ENCODE results near the gene LPCAT1.
A peak's percentile ranks its signal among the peaks of the same experiment; 100 is the strongest.

The LPCAT1 gene

GRCh38 chr5:1472964-1473628 is 50.7 kb downstream of the LPCAT1 start:
- DNase-seq = no peak
- WGBS (ENCODE audit: insufficient coverage) = 97% methylated on average over 23 of the region's 23 CpGs
- Histone ChIP-seq H3K27ac (ENCODE audit: insufficient read depth in 1 of 2, low read depth in 1 of 2, low read length in 2 of 2, poor library complexity in 1 of 2, severe bottlenecking in 2 of 2) (no peak overlapping the region), H3K36me3 (ENCODE audit: control insufficient read depth in 4 of 4, insufficient read depth in 4 of 4, low read length in 3 of 4) (peaks cover 7 to 64% (median 35%) of the 10 kb centered on the region in 4 experiments), H3K4me1 (ENCODE audit: control extremely low read depth in 1 of 4, control insufficient read depth in 4 of 4, insufficient read depth in 4 of 4, low read length in 3 of 4) (peaks cover 0 to 7% (median 0%) of the 10 kb centered on the region in 4 experiments), H3K27me3 (replicated peaks in 2 of 5; ENCODE audit: control insufficient read depth in 4 of 5, insufficient read depth in 5 of 5, low read length in 4 of 5) (no peaks in the 10 kb centered on the region), H3K9me3 (ENCODE audit: control extremely low read depth in 1 of 5, control insufficient read depth in 4 of 5, insufficient read depth in 2 of 5, low read depth in 1 of 5, low read length in 4 of 5) (no peaks in the 10 kb centered on the region), H3K4me3 (ENCODE audit: control insufficient read depth in 1 of 7, extremely low read depth in 1 of 7, insufficient read depth in 4 of 7, low read depth in 2 of 7, low read length in 6 of 7) (no peak overlapping the region)
- POLR2A ChIA-PET = no interaction called here
- CTCF ChIA-PET = no interaction called here

GRCh38 chr5:1471997-1472963 is 51.5 kb downstream of the LPCAT1 start:
- Histone ChIP-seq H3K9me3 (ENCODE audit: control extremely low read depth in 1 of 5, control insufficient read depth in 4 of 5, insufficient read depth in 2 of 5, low read depth in 1 of 5, low read length in 4 of 5) (no peaks in the 10 kb centered on the region), H3K27ac (ENCODE audit: insufficient read depth in 1 of 2, low read depth in 1 of 2, low read length in 2 of 2, poor library complexity in 1 of 2, severe bottlenecking in 2 of 2) (no peak overlapping the region), H3K36me3 (ENCODE audit: control insufficient read depth in 4 of 4, insufficient read depth in 4 of 4, low read length in 3 of 4) (peaks cover 7 to 60% (median 34%) of the 10 kb centered on the region in 4 experiments), H3K4me3 (ENCODE audit: control insufficient read depth in 1 of 7, extremely low read depth in 1 of 7, insufficient read depth in 4 of 7, low read depth in 2 of 7, low read length in 6 of 7) (no peak overlapping the region), H3K4me1 (ENCODE audit: control extremely low read depth in 1 of 4, control insufficient read depth in 4 of 4, insufficient read depth in 4 of 4, low read length in 3 of 4) (peaks cover 0 to 4% (median 0%) of the 10 kb centered on the region in 4 experiments), H3K27me3 (replicated peaks in 2 of 5; ENCODE audit: control insufficient read depth in 4 of 5, insufficient read depth in 5 of 5, low read length in 4 of 5) (no peaks in the 10 kb centered on the region)
- CTCF ChIA-PET = no interaction called here
- WGBS (ENCODE audit: insufficient coverage) = 98% methylated on average over 23 of the region's 27 CpGs
- POLR2A ChIA-PET = no interaction called here
- DNase-seq = no peak

- H3K4me3 ChIP-seq (ENCODE audit: control insufficient read depth in 1 of 7, extremely low read depth in 1 of 7, insufficient read depth in 4 of 7, low read depth in 2 of 7, low read length in 6 of 7) = no peak overlapping the region
- no peaks in the 10 kb centered on the region for H3K27me3 ChIP-seq (replicated peaks in 2 of 5; ENCODE audit: control insufficient read depth in 4 of 5, insufficient read depth in 5 of 5, low read length in 4 of 5)
- H3K27ac ChIP-seq (ENCODE audit: insufficient read depth in 1 of 2, low read depth in 1 of 2, low read length in 2 of 2, poor library complexity in 1 of 2, severe bottlenecking in 2 of 2) = no peak overlapping the region
- WGBS (ENCODE audit: insufficient coverage) = 98% methylated on average over 5 of the region's 8 CpGs
- CTCF ChIA-PET = no interaction called here
- no peaks in the 10 kb centered on the region for H3K9me3 ChIP-seq (ENCODE audit: control extremely low read depth in 1 of 5, control insufficient read depth in 4 of 5, insufficient read depth in 2 of 5, low read depth in 1 of 5, low read length in 4 of 5)
- peaks cover 7 to 56% (median 29%) of the 10 kb centered on the region in 4 experiments for H3K36me3 ChIP-seq (ENCODE audit: control insufficient read depth in 4 of 4, insufficient read depth in 4 of 4, low read length in 3 of 4)
- no peaks in the 10 kb centered on the region for H3K4me1 ChIP-seq (ENCODE audit: control extremely low read depth in 1 of 4, control insufficient read depth in 4 of 4, insufficient read depth in 4 of 4, low read length in 3 of 4)
- no peak for DNase-seq
- POLR2A ChIA-PET = no interaction called here
These were observed 52.4 kb downstream of the LPCAT1 start for GRCh38 chr5:1471240-1471853.

- H3K9me3 ChIP-seq (ENCODE audit: control extremely low read depth in 1 of 5, control insufficient read depth in 4 of 5, insufficient read depth in 2 of 5, low read depth in 1 of 5, low read length in 4 of 5) = no peaks in the 10 kb centered on the region
- H3K36me3 ChIP-seq (ENCODE audit: control insufficient read depth in 4 of 4, insufficient read depth in 4 of 4, low read length in 3 of 4) = peaks cover 7 to 57% (median 31%) of the 10 kb centered on the region in 4 experiments
- H3K27me3 ChIP-seq (replicated peaks in 2 of 5; ENCODE audit: control insufficient read depth in 4 of 5, insufficient read depth in 5 of 5, low read length in 4 of 5) = no peaks in the 10 kb centered on the region
- no peak for DNase-seq
- no peak overlapping the region for H3K4me3 ChIP-seq (ENCODE audit: control insufficient read depth in 1 of 7, extremely low read depth in 1 of 7, insufficient read depth in 4 of 7, low read depth in 2 of 7, low read length in 6 of 7)
- no peaks in the 10 kb centered on the region for H3K4me1 ChIP-seq (ENCODE audit: control extremely low read depth in 1 of 4, control insufficient read depth in 4 of 4, insufficient read depth in 4 of 4, low read length in 3 of 4)
- no peak overlapping the region for H3K27ac ChIP-seq (ENCODE audit: insufficient read depth in 1 of 2, low read depth in 1 of 2, low read length in 2 of 2, poor library complexity in 1 of 2, severe bottlenecking in 2 of 2)
- 94% methylated on average over 18 of the region's 18 CpGs for WGBS (ENCODE audit: insufficient coverage)
- POLR2A ChIA-PET = no interaction called here
- CTCF ChIA-PET = interaction anchor here (1.5 kb wide), 1 partner anchor 9 kb away, joined by 4 read pairs; no protein-coding TSS in a partner anchor
These were observed 53.0 kb downstream of the LPCAT1 start for GRCh38 chr5:1470762-1471211.

DNA sequence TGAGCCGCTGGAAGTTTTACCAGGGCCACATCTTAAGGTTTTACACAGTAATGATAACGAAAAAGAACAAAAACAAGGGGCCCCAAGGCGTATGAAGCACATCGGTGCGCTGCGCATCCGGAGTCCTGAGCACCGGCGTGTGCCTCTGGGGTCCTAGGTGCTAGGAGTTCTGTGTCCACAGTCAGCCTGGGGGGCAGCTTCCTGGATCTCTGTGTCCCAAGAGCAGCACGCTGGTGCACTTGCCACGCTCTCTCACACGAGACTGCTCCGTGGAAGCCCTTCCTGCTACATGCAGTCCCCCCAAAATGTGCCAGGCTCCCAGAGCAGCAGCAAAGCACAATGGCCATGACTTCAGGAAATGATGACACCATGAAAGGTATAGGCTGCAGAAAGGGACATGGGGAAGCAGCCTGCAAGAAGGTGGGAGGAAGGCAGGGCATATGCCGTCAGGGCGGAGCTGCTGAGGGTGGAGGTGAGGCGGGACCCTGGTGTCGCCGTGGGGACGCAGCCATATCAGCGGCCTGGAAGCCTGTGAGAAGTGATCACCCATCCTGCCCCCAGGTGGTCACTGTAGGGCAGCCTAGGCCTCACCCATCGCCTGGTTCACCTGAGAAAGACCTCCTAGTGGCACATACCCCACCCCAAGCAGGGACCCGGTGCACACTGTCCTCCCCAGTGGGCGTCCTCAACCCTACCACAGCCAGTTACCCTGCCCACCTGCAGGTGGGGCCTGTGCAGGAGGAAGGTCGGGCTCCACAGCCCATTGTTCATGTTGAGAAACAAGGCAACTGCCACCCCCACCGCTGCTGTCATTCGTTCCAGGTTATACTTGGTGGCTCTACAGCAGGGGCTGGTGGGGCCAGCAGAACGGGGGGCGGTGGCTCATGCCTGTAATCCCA is 54.9 kb downstream of the LPCAT1 start:
- no peak for DNase-seq
- Histone ChIP-seq H3K27ac (ENCODE audit: insufficient read depth in 1 of 2, low read depth in 1 of 2, low read length in 2 of 2, poor library complexity in 1 of 2, severe bottlenecking in 2 of 2) (no peak overlapping the region), H3K36me3 (ENCODE audit: control insufficient read depth in 4 of 4, insufficient read depth in 4 of 4, low read length in 3 of 4) (peaks cover 6 to 58% (median 30%) of the 10 kb centered on the region in 4 experiments), H3K4me3 (ENCODE audit: control insufficient read depth in 1 of 7, extremely low read depth in 1 of 7, insufficient read depth in 4 of 7, low read depth in 2 of 7, low read length in 6 of 7) (no peak overlapping the region), H3K9me3 (ENCODE audit: control extremely low read depth in 1 of 5, control insufficient read depth in 4 of 5, insufficient read depth in 2 of 5, low read depth in 1 of 5, low read length in 4 of 5) (no peaks in the 10 kb centered on the region), H3K4me1 (ENCODE audit: control extremely low read depth in 1 of 4, control insufficient read depth in 4 of 4, insufficient read depth in 4 of 4, low read length in 3 of 4) (no peaks in the 10 kb centered on the region), H3K27me3 (replicated peaks in 2 of 5; ENCODE audit: control insufficient read depth in 4 of 5, insufficient read depth in 5 of 5, low read length in 4 of 5) (no peaks in the 10 kb centered on the region)
- 96% methylated on average over 25 of the region's 28 CpGs for WGBS (ENCODE audit: insufficient coverage)
- CTCF ChIA-PET = no interaction called here
- POLR2A ChIA-PET = no interaction called here

GRCh38 chr5:1468247-1468612 is 55.5 kb downstream of the LPCAT1 start:
- CTCF ChIA-PET = interaction anchor here (1.8 kb wide), 1 partner anchor 14 kb away, joined by 4 read pairs; no protein-coding TSS in a partner anchor
- Histone ChIP-seq H3K36me3 (ENCODE audit: control insufficient read depth in 4 of 4, insufficient read depth in 4 of 4, low read length in 3 of 4) (peaks cover 8 to 58% (median 30%) of the 10 kb centered on the region in 4 experiments), H3K9me3 (ENCODE audit: control extremely low read depth in 1 of 5, control insufficient read depth in 4 of 5, insufficient read depth in 2 of 5, low read depth in 1 of 5, low read length in 4 of 5) (no peaks in the 10 kb centered on the region), H3K27me3 (replicated peaks in 2 of 5; ENCODE audit: control insufficient read depth in 4 of 5, insufficient read depth in 5 of 5, low read length in 4 of 5) (no peaks in the 10 kb centered on the region), H3K27ac (ENCODE audit: insufficient read depth in 1 of 2, low read depth in 1 of 2, low read length in 2 of 2, poor library complexity in 1 of 2, severe bottlenecking in 2 of 2) (no peak overlapping the region), H3K4me1 (ENCODE audit: control extremely low read depth in 1 of 4, control insufficient read depth in 4 of 4, insufficient read depth in 4 of 4, low read length in 3 of 4) (no peaks in the 10 kb centered on the region), H3K4me3 (ENCODE audit: control insufficient read depth in 1 of 7, extremely low read depth in 1 of 7, insufficient read depth in 4 of 7, low read depth in 2 of 7, low read length in 6 of 7) (no peak overlapping the region)
- POLR2A ChIA-PET = no interaction called here
- WGBS (ENCODE audit: insufficient coverage) = 95% methylated on average over 15 of the region's 15 CpGs
- DNase-seq = peak in 1 of 3 donors; percentile 21

Measured in common myeloid progenitor, CD34-positive (primary cell).